Subcutaneous adipose tissue (tissue), 4 donors: ENCODE data around the gene ITGBL1. TPM values are rescaled to one million over a fixed set of nuclear protein-coding genes. Genes with fewer than 3 reads are reported as not detected.

Source experiments
- CTCF ChIP-seq: fragments of 450-650 bp; IDR thresholded peaks from one replicate; pipeline ENCODE4 v1.5.1; 2016; ENCODE audit warnings: low read depth, mild to moderate bottlenecking, control low read depth, antibody characterized with exemption, moderate library complexity
- total RNA-seq, 4 donors: library from RNA; depleted of rRNA; stranded (reverse); fragments of >200 nt; gene quantifications; one replicate each; pipeline ENCODE4 v1.1.0, GENCODE V29; 2016

ITGBL1 gene
- total RNA-seq, result 10 to 100 TPM in 3 of 4 donors, 1 to 10 TPM in 1; 8.3 to 34.6 (median 17.3) TPM

GRCh38 chr13:101452519-101453485, at the start of gene ITGBL1:
Gene ITGBL1 (plus strand): TSS chr13:101452675. CDS start chr13:101452834, 159 bp downstream.
- TF ChIP-seq CTCF, result no peak

GRCh38 chr13:101406791-101407190, 45.7 kb upstream of the ITGBL1 start:
- TF ChIP-seq CTCF, result no peak

- no peak for TF ChIP-seq CTCF
These were observed 44.3 kb upstream of the ITGBL1 start for GRCh38 chr13:101408154-101408553.

- TF ChIP-seq CTCF, result no peak
These were observed 43.4 kb upstream of the ITGBL1 start for GRCh38 chr13:101408992-101409656.

- no peak for TF ChIP-seq CTCF
These were observed 40.4 kb upstream of the ITGBL1 start for GRCh38 chr13:101412076-101412475.

- no peak for TF ChIP-seq CTCF
These were observed 36.9 kb upstream of the ITGBL1 start for GRCh38 chr13:101415358-101416174.
